HCT116 (cell line): ENCODE results near the gene SLFN14. TPM values are rescaled to one million over a fixed set of nuclear protein-coding genes. Genes with fewer than 3 reads are reported as not detected.

Experiments used
- ATAC-seq: fragments of 200-7000 bp; cut with Tn5 transposase; 2 replicates; pipeline ENCODE4 v1.9.1; 2020; ENCODE audit warnings: mild to moderate bottlenecking, moderate library complexity
- BruUV-seq: library from RNA; stranded (reverse); fragments of 400-500 nt; replicated peaks from 2 replicates; lab custom pipeline; 2021; lab: Mats Ljungman, UMichigan
- CTCF ChIA-PET: fragments of 300-600 bp; sonication (Branson Sonifier 250); formaldehyde crosslinking; loops from one replicate; lab custom pipeline; 2021; ENCODE audit warnings: antibody characterized with exemption; lab: Charles Lee
- POLR2A ChIA-PET: fragments of 300-600, 350-600 bp; sonication (Branson Sonifier 250); formaldehyde crosslinking; loops from one replicate; lab custom pipeline; 2021; ENCODE audit warnings: antibody characterized with exemption; lab: Charles Lee
- RAD21 ChIA-PET, 2 experiments: fragments of 300-600 bp; sonication (Branson Sonifier 250); formaldehyde crosslinking; loops; one replicate each; lab custom pipeline; 2023; ENCODE audit warnings: low total read pairs in 2 of 2; ENCODE audit not compliant: uncharacterized antibody in 2 of 2, unreplicated experiment in 2 of 2, low non-redundant PET in 1 of 2; lab: Charles Lee
- DNase-seq: peaks from one replicate; pipeline ENCODE4 v3.0.0-alpha.2; 2010; ENCODE audit warnings: low read depth, low spot score
- H2AFZ ChIP-seq: fragments of 200-600 bp; shearing (Covaris generic), sonication (generic); 2 replicates; pipeline ENCODE4 v1.6.1; 2017; ENCODE audit warnings: low read depth, mixed run types, mixed read lengths, antibody characterized with exemption, low read length; ENCODE audit not compliant: poor library complexity, severe bottlenecking
- H3K27ac ChIP-seq: 2 replicates; pipeline ENCODE4 v1.5.1; 2012; ENCODE audit warnings: low read depth, low read length
- H3K27me3 ChIP-seq: fragments of 200-600 bp; sonication (generic); 2 replicates; pipeline ENCODE4 v1.6.1; 2016; ENCODE audit warnings: mixed run types, low read length, mixed read lengths; ENCODE audit not compliant: insufficient read depth
- H3K36me3 ChIP-seq, 2 experiments: fragments of 200-500 bp in 1 of 2; fragments of 200-600 bp in 1 of 2; sonication (Bioruptor generic) in 1 of 2; sonication (generic) in 1 of 2; 2 replicates each; pipeline versions ENCODE4 v1.5.1 to v1.6.1; 2014 to 2016; ENCODE audit warnings: low read length in 2 of 2, inconsistent platforms in 1 of 2, mixed read lengths in 1 of 2, mixed run types in 1 of 2; ENCODE audit not compliant: insufficient read depth in 2 of 2, control insufficient read depth in 1 of 2
- H3K4me1 ChIP-seq, 2 experiments: fragments of 200-600 bp in 1 of 2; sonication (generic) in 1 of 2; 2 replicates each; pipeline versions ENCODE4 v1.5.1 to v1.6.1; 2012 to 2017; ENCODE audit warnings: low read length in 2 of 2, inconsistent platforms in 1 of 2, mild to moderate bottlenecking in 1 of 2, mixed read lengths in 1 of 2, mixed run types in 1 of 2, moderate library complexity in 1 of 2; ENCODE audit not compliant: insufficient read depth in 2 of 2, control insufficient read depth in 1 of 2
- H3K4me2 ChIP-seq: fragments of 200-600 bp; sonication (generic); 2 replicates; pipeline ENCODE4 v1.6.1; 2017; ENCODE audit warnings: mixed run types, low read length, mixed read lengths
- H3K4me3 ChIP-seq, 2 experiments: fragments of 200-600 bp in 1 of 2; sonication (generic) in 1 of 2; replicated peaks in 1 of 2; 2 replicates each; pipeline ENCODE4 v1.5.1; 2011 to 2016; ENCODE audit warnings: low read length in 2 of 2, control low read depth in 1 of 2, low read depth in 1 of 2, mild to moderate bottlenecking in 1 of 2, mixed read lengths in 1 of 2, mixed run types in 1 of 2
- H3K79me2 ChIP-seq: fragments of 200-600 bp; sonication (generic); 2 replicates; pipeline ENCODE4 v1.6.1; 2017; ENCODE audit warnings: mild to moderate bottlenecking, mixed run types, low read length, moderate library complexity, mixed read lengths; ENCODE audit not compliant: insufficient read depth
- H3K9ac ChIP-seq: fragments of 200-600 bp; sonication (generic); 2 replicates; pipeline ENCODE4 v1.6.1; 2016; ENCODE audit warnings: low read length, mixed read lengths
- H3K9me2 ChIP-seq: fragments of 200-600 bp; sonication (generic), shearing (Covaris generic); 2 replicates; pipeline ENCODE4 v1.6.1; 2017; ENCODE audit warnings: mixed run types, mild to moderate bottlenecking, moderate library complexity; ENCODE audit not compliant: insufficient read depth
- H3K9me3 ChIP-seq, 2 experiments: fragments of 200-500 bp in 1 of 2; fragments of 200-600 bp in 1 of 2; sonication (Bioruptor generic) in 1 of 2; sonication (generic) in 1 of 2; 2 replicates each; pipeline ENCODE4 v1.6.1; 2014 to 2017; ENCODE audit warnings: low read length in 2 of 2, mixed read lengths in 2 of 2, inconsistent platforms in 1 of 2, low read depth in 1 of 2, mild to moderate bottlenecking in 1 of 2, mixed run types in 1 of 2, moderate library complexity in 1 of 2; ENCODE audit not compliant: control insufficient read depth in 1 of 2, insufficient read depth in 1 of 2
- H4K20me1 ChIP-seq: fragments of 200-600 bp; sonication (generic), shearing (Covaris generic); 2 replicates; pipeline ENCODE4 v1.6.1; 2017; ENCODE audit warnings: mixed run types, mild to moderate bottlenecking, moderate library complexity; ENCODE audit not compliant: insufficient read depth
- CBX3 ChIP-seq: IDR thresholded peaks from 2 replicates; pipeline ENCODE4 v1.6.1; 2012; ENCODE audit warnings: low read depth
- CTCF ChIP-seq, 3 experiments: fragments of 200-600 bp in 1 of 3; sonication (generic) in 1 of 3; IDR thresholded peaks in 2 of 3; conservative IDR thresholded peaks in 1 of 3; 2 replicates each; pipeline ENCODE4 v1.5.1; 2012 to 2017; ENCODE audit warnings: low read depth in 2 of 3, low read length in 2 of 3, antibody characterized with exemption in 1 of 3, borderline replicate concordance in 1 of 3, control low read depth in 1 of 3, mild to moderate bottlenecking in 1 of 3, mixed read lengths in 1 of 3, mixed run types in 1 of 3, moderate library complexity in 1 of 3; ENCODE audit not compliant: insufficient read depth in 1 of 3
- MAX ChIP-seq: IDR thresholded peaks from 2 replicates; pipeline ENCODE4 v1.6.1; 2012
- POLR2A ChIP-seq: IDR thresholded peaks from 2 replicates; pipeline ENCODE4 v1.7.0; 2011; ENCODE audit warnings: borderline replicate concordance; ENCODE audit not compliant: insufficient read depth, insufficient read length; ENCODE audit errors: extremely low read depth
- RAD21 ChIP-seq: IDR thresholded peaks from 2 replicates; pipeline ENCODE4 v1.6.1; 2012; ENCODE audit warnings: low read depth, mild to moderate bottlenecking
- ZNF274 ChIP-seq: fragments of 200-500 bp; sonication (Bioruptor generic); IDR thresholded peaks from 2 replicates; pipeline ENCODE4 v1.6.1; 2014; ENCODE audit warnings: mild to moderate bottlenecking, low read depth, low read length, inconsistent platforms
- intact Hi-C: fragments of 100-400 bp; cut with micrococcal nuclease; formaldehyde crosslinking; loops from 2 replicates; pipeline ENCODE4 v1.10.0; 2022
- total RNA-seq: library from RNA; stranded (reverse); gene quantifications from one replicate; pipeline ENCODE4 v1.2.1, GENCODE V29; 2021; ENCODE audit not compliant: unreplicated experiment

The SLFN14 gene
- total RNA-seq, 1 experiment from 2014 or later: not detected

- TF ChIP-seq CBX3 (no peak), RAD21 (no peak), MAX (no peak), ZNF274 (no peak), CTCF (IDR thresholded peaks at IDR 0.05 in 2 of 3, conservative IDR thresholded peaks at IDR 0.05 in 1 of 3; ENCODE audit: borderline replicate concordance in 1 of 3, insufficient read depth in 1 of 3, low read depth in 2 of 3, low read length in 2 of 3) (no peak)
These were observed 37.0 kb upstream of the SLFN14 start (continued) for GRCh38 chr17:35597604-35598003.

GRCh38 chr17:35596530-35597233 is 36.1 kb upstream of the SLFN14 start:
- H2AFZ ChIP-seq: no peak overlapping the region
- peaks cover 38 to 58% of the 10 kb centered on the region in 2 experiments for H3K36me3 ChIP-seq
- H4K20me1 ChIP-seq: peaks cover 9% of the 10 kb centered on the region
- H3K9me2 ChIP-seq: no peaks in the 10 kb centered on the region
- intact Hi-C loops: no loop called here
- H3K79me2 ChIP-seq: peaks cover 91% of the 10 kb centered on the region
- H3K4me1 ChIP-seq: no peaks in the 10 kb centered on the region
- no TSS peak for BruUV-seq
- H3K9ac ChIP-seq: no peak overlapping the region
- H3K9me3 ChIP-seq: no peaks in the 10 kb centered on the region
- no peak for DNase-seq
- no peak overlapping the region for H3K4me2 ChIP-seq
- peak; percentile 34; the same call in 1 of the 2 replicates for ATAC-seq
- ChIA-PET CTCF (no interaction called here), POLR2A (no interaction called here), RAD21 (no interaction called here)
- no peak overlapping the region for H3K4me3 ChIP-seq
- H3K27ac ChIP-seq: no peak overlapping the region
- H3K27me3 ChIP-seq: no peaks in the 10 kb centered on the region
- TF ChIP-seq POLR2A (no peak), CTCF (IDR thresholded peaks at IDR 0.05 in 2 of 3, conservative IDR thresholded peaks at IDR 0.05 in 1 of 3; ENCODE audit: borderline replicate concordance in 1 of 3, insufficient read depth in 1 of 3, low read depth in 2 of 3, low read length in 2 of 3) (0 out of 6 replicates have a peak, but pooled peaks of 1 of the 3 experiments have one; percentile 5)
